Activated CD8-positive, alpha-beta memory T cell treated with anti-CD3 and anti-CD28 coated beads, Interleukin-2, amount 50 U/mL, for 1 hour (primary cell): Measurements from ENCODE around the gene ARAP2.

ENCODE experiments used
- DNase-seq: peaks from one replicate; pipeline ENCODE4 v3.0.0-alpha.2; 2020; ENCODE audit errors: extremely low read depth

The ARAP2 gene

GRCh38 chr4:36128689-36129088 is 115.6 kb downstream of the ARAP2 start:
- DNase-seq: no peak

- DNase-seq: no peak
These were observed 120.4 kb downstream of the ARAP2 start for GRCh38 chr4:36123906-36124305.

GRCh38 chr4:36115312-36115711 is 129.0 kb downstream of the ARAP2 start:
- no peak for DNase-seq

- DNase-seq: no peak
These were observed 133.1 kb downstream of the ARAP2 start for GRCh38 chr4:36111172-36111571.

- DNase-seq: no peak
These were observed 144.8 kb downstream of the ARAP2 start for GRCh38 chr4:36099509-36099908.

- DNase-seq: no peak
These were observed 149.3 kb downstream of the ARAP2 start for GRCh38 chr4:36094995-36095394.

- DNase-seq: no peak
These were observed 152.3 kb downstream of the ARAP2 start for GRCh38 chr4:36091997-36092396.

GRCh38 chr4:36088542-36088941 is 155.8 kb downstream of the ARAP2 start:
- DNase-seq: no peak

- no peak for DNase-seq
These were observed 158.0 kb downstream of the ARAP2 start for GRCh38 chr4:36086261-36086786.

GRCh38 chr4:36082817-36083216 is 161.5 kb downstream of the ARAP2 start:
- DNase-seq: no peak

- no peak for DNase-seq
These were observed 163.1 kb downstream of the ARAP2 start for GRCh38 chr4:36081185-36081584.

- no peak for DNase-seq
These were observed 164.6 kb downstream of the ARAP2 start for GRCh38 chr4:36079666-36080065.

GRCh38 chr4:36078319-36078718 is 166.0 kb downstream of the ARAP2 start:
- no peak for DNase-seq

GRCh38 chr4:36072529-36072928 is 171.8 kb downstream of the ARAP2 start:
- no peak for DNase-seq

- no peak for DNase-seq
These were observed 177.2 kb downstream of the ARAP2 start for GRCh38 chr4:36067116-36067515.

- DNase-seq: no peak
These were observed 178.9 kb downstream of the ARAP2 start for GRCh38 chr4:36065274-36065871.

- no peak for DNase-seq
These were observed 180.2 kb downstream of the ARAP2 start for GRCh38 chr4:36064117-36064516.

- DNase-seq: no peak
These were observed 188.2 kb downstream of the ARAP2 start for GRCh38 chr4:36056136-36056535.

- no peak for DNase-seq
These were observed 189.5 kb downstream of the ARAP2 start for GRCh38 chr4:36054694-36055422.

- no peak for DNase-seq
These were observed 190.4 kb downstream of the ARAP2 start for GRCh38 chr4:36053930-36054329.

- DNase-seq: no peak
These were observed 192.7 kb downstream of the ARAP2 start for GRCh38 chr4:36051634-36052033.

- no peak for DNase-seq
These were observed 198.3 kb downstream of the ARAP2 start for GRCh38 chr4:36046026-36046425.

- DNase-seq: no peak
These were observed 200.4 kb downstream of the ARAP2 start for GRCh38 chr4:36043901-36044300.
